GM12878 (cell line): ENCODE data around the gene PCSK5. TPM values are rescaled to one million over a fixed set of nuclear protein-coding genes. Genes with fewer than 3 reads are reported as not detected.

Experiments
- ATAC-seq: fragments of 200-7000 bp; cut with Tn5 transposase; 3 replicates; pipeline ENCODE4 v1.9.1; 2020; ENCODE audit warnings: mild to moderate bottlenecking, moderate library complexity
- BruUV-seq: library from RNA; stranded (reverse); fragments of 400-500 nt; replicated peaks from 2 replicates; lab custom pipeline; 2021; lab: Mats Ljungman, UMichigan
- CTCF ChIA-PET: fragments of 300-600 bp; sonication (Branson Sonifier 250); formaldehyde crosslinking; extraction: SDS; loops from one replicate; lab custom pipeline; 2021; ENCODE audit warnings: inconsistent platforms; lab: Yijun Ruan, JAX
- POLR2A ChIA-PET: fragments of 350-600 bp; formaldehyde crosslinking; extraction: SDS; loops from one replicate; lab custom pipeline; 2021; ENCODE audit warnings: inconsistent platforms; lab: Charles Lee
- RAD21 ChIA-PET: fragments of 300-600 bp; sonication (Branson Sonifier 250); formaldehyde crosslinking; loops from one replicate; lab custom pipeline; 2023; ENCODE audit warnings: antibody characterized with exemption; ENCODE audit not compliant: unreplicated experiment; lab: Charles Lee
- SMC1A ChIA-PET: fragments of 300-600 bp; sonication (Branson Sonifier 250); formaldehyde crosslinking; loops from one replicate; lab custom pipeline; 2023; ENCODE audit not compliant: unreplicated experiment, uncharacterized antibody; lab: Charles Lee
- DNase-seq: peaks from one replicate; pipeline ENCODE4 v3.0.0-alpha.2; 2011; ENCODE audit warnings: low read depth, low spot score
- FAIRE-seq: peaks from 3 replicates; lab custom pipeline; 2011; peaks lifted over from hg19 to GRCh38; lab: Jason Lieb, UNC
- H2AFZ ChIP-seq: 2 replicates; pipeline ENCODE4 v1.6.0; 2011; ENCODE audit warnings: low read depth, low read length, control low read depth; ENCODE audit not compliant: control insufficient read depth
- H3K27ac ChIP-seq: 2 replicates; pipeline ENCODE4 v1.5.1; 2011; ENCODE audit warnings: control low read depth; ENCODE audit not compliant: control insufficient read depth, insufficient read depth
- H3K27me3 ChIP-seq, 2 experiments: replicated peaks in 1 of 2; 2 replicates each; pipeline versions ENCODE4 v1.6.0 to v1.6.1; 2011; ENCODE audit warnings: low read length in 1 of 2; ENCODE audit not compliant: control insufficient read depth in 2 of 2, insufficient read depth in 2 of 2
- H3K36me3 ChIP-seq, 2 experiments: 2 replicates each; pipeline ENCODE4 v1.5.1; 2011; ENCODE audit warnings: low read length in 1 of 2; ENCODE audit not compliant: control insufficient read depth in 2 of 2, insufficient read depth in 2 of 2
- H3K4me1 ChIP-seq: 2 replicates; pipeline ENCODE4 v1.6.1; 2011; ENCODE audit warnings: mild to moderate bottlenecking, low read length, moderate library complexity, mixed read lengths; ENCODE audit not compliant: control insufficient read depth, insufficient read depth
- H3K4me2 ChIP-seq: 2 replicates; pipeline ENCODE4 v1.6.0; 2011; ENCODE audit warnings: control low read depth; ENCODE audit not compliant: control insufficient read depth, insufficient read depth
- H3K4me3 ChIP-seq: fragments of 200-600 bp; sonication (generic); 2 replicates; pipeline ENCODE4 v1.5.1; 2016
- H3K79me2 ChIP-seq: 2 replicates; pipeline ENCODE4 v1.6.0; 2011; ENCODE audit warnings: low read length; ENCODE audit not compliant: control insufficient read depth, insufficient read depth
- H3K9ac ChIP-seq: 2 replicates; pipeline ENCODE4 v1.8.0; 2011; ENCODE audit warnings: low read length, control low read depth, mixed read lengths; ENCODE audit not compliant: control insufficient read depth, insufficient read depth
- H3K9me3 ChIP-seq: replicated peaks from 3 replicates; pipeline ENCODE4 v1.5.1; 2011; ENCODE audit warnings: mild to moderate bottlenecking, low read length; ENCODE audit not compliant: control insufficient read depth, insufficient read depth
- H4K20me1 ChIP-seq: 2 replicates; pipeline ENCODE4 v1.6.0; 2011; ENCODE audit not compliant: control insufficient read depth, insufficient read depth
- CHD2 ChIP-seq: IDR thresholded peaks from 2 replicates; pipeline ENCODE4 v1.6.1; 2011; ENCODE audit warnings: low read depth, low read length, improper control_type of control experiment, borderline replicate concordance
- E2F4 ChIP-seq: IDR thresholded peaks from 2 replicates; pipeline ENCODE4 v1.6.1; 2012; ENCODE audit warnings: low read depth, low read length, improper control_type of control experiment
- EZH2 ChIP-seq: IDR thresholded peaks from 2 replicates; pipeline ENCODE4 v1.6.1; 2012; ENCODE audit warnings: low read depth, mild to moderate bottlenecking, control low read depth, inconsistent platforms, low read length, borderline replicate concordance; ENCODE audit not compliant: control insufficient read depth
- FOXM1 ChIP-seq: IDR thresholded peaks from 2 replicates; pipeline ENCODE4 v1.6.1; 2012; ENCODE audit warnings: low read depth, mild to moderate bottlenecking, inconsistent platforms, low read length, moderate library complexity
- NBN ChIP-seq: fragments of 450-650 bp; IDR thresholded peaks from 2 replicates; pipeline ENCODE4 v1.6.1; 2016
- SMC3 ChIP-seq: IDR thresholded peaks from 2 replicates; pipeline ENCODE4 v1.6.1; 2011; ENCODE audit warnings: low read length, improper control_type of control experiment, borderline replicate concordance
- SREBF1 ChIP-seq: IDR thresholded peaks from 2 replicates; pipeline ENCODE4 v1.6.1; 2012; ENCODE audit warnings: mild to moderate bottlenecking, low read length
- TCF7 ChIP-seq: IDR thresholded peaks from 2 replicates; pipeline ENCODE4 v1.6.1; 2014; ENCODE audit warnings: antibody characterized with exemption, borderline replicate concordance
- YBX1 ChIP-seq: fragments of 450-650 bp; IDR thresholded peaks from 2 replicates; pipeline ENCODE4 v1.6.1; 2016; ENCODE audit warnings: antibody characterized with exemption
- ZBTB40 ChIP-seq: fragments of 450-650 bp; IDR thresholded peaks from 2 replicates; pipeline ENCODE4 v1.6.1; 2016; ENCODE audit warnings: mild to moderate bottlenecking, moderate library complexity, borderline replicate concordance
- ZNF217 ChIP-seq: fragments of 450-650 bp; IDR thresholded peaks from 2 replicates; pipeline ENCODE4 v1.6.1; 2017; ENCODE audit warnings: antibody characterized with exemption, mild to moderate bottlenecking
- ZSCAN29 ChIP-seq: fragments of 450-650 bp; IDR thresholded peaks from 2 replicates; pipeline ENCODE4 v1.6.1; 2017; ENCODE audit warnings: mild to moderate bottlenecking, moderate library complexity
- WGBS: methylation state at CpG from one replicate; pipeline ENCODE4 v1.1.6; 2016; ENCODE audit warnings: low lambda C conversion rate; ENCODE audit not compliant: insufficient replicate concordance, insufficient coverage; ENCODE audit errors: missing lambda C conversion rate; 5-methylcytosine and 5-hydroxymethylcytosine counted together
- in situ Hi-C: fragments of 300-500 bp; cut with MboI; formaldehyde crosslinking; loops from 9 replicates; pipeline ENCODE4 v1.14.3; 2018; ENCODE audit warnings: mixed read lengths
- intact Hi-C: fragments of 100-400 bp; cut with micrococcal nuclease; formaldehyde crosslinking; loops from one replicate; pipeline ENCODE4 v1.14.2; 2022; ENCODE audit not compliant: unreplicated experiment
- polyA plus RNA-seq, 11 experiments: library from polyadenylated mRNA; depleted of rRNA in 4 of 11; unstranded in 6 of 11; stranded (reverse) in 5 of 11; fragments of >200 nt; fragmentation: Nextera tagmentation in 4 of 11; fragmentation: Illumina TruSeq in 1 of 11; extraction: Ambion mirVana in 4 of 11; extraction: Trizol in 1 of 11; gene quantifications; 1 replicate in 1 of 11; 2 replicates in 10 of 11; pipeline versions ENCODE4 v1.2.1 to v1.2.3, GENCODE V29; 2011 to 2016; ENCODE audit warnings: inconsistent platforms in 2 of 11, missing spikeins in 2 of 11, low read depth in 1 of 11
- total RNA-seq, 4 experiments: library from RNA; depleted of rRNA in 3 of 4; stranded (reverse); fragments of >200 nt in 3 of 4; fragmentation: Illumina TruSeq in 1 of 4; extraction: Trizol in 1 of 4; gene quantifications; 2 replicates each; pipeline versions ENCODE4 v1.2.1 to v1.2.3, GENCODE V29; 2013 to 2021

The PCSK5 gene
- total and polyA plus RNA-seq, 10 of the 15 experiments (the other 5 are each of a cell fraction or from before 2014, with no cell fraction given) = 0.01 to 0.13 (median 0.04) TPM; not detected in 3

- TF ChIP-seq ZBTB40 (no peak), TCF7 (no peak), CHD2 (no peak), NBN (no peak), SMC3 (no peak), ZSCAN29 (no peak)
These were observed 460.5 kb downstream of the PCSK5 start (continued) for GRCh38 chr9:76351006-76351405.

- ATAC-seq = no peak
- in situ Hi-C loops (no loop called here), intact Hi-C loops (no loop called here)
- BruUV-seq = no TSS peak
- ChIA-PET CTCF (no interaction called here), RAD21 (no interaction called here), POLR2A (no interaction called here), SMC1A (interaction anchor here (0.9 kb wide), 1 partner anchor 11 kb away, joined by 3 read pairs; no protein-coding TSS in a partner anchor)
- no peak for FAIRE-seq
- Histone ChIP-seq H3K79me2 (no peaks in the 10 kb centered on the region), H2AFZ (no peak overlapping the region), H3K4me2 (no peak overlapping the region), H3K9me3 (no peaks in the 10 kb centered on the region), H4K20me1 (no peaks in the 10 kb centered on the region), H3K4me1 (no peaks in the 10 kb centered on the region), H3K27ac (no peak overlapping the region), H3K36me3 (no peaks in the 10 kb centered on the region), H3K27me3 (peaks cover 1 to 4% of the 10 kb centered on the region in 2 experiments; a peak in 2 of 4 replicates), H3K9ac (no peak overlapping the region), H3K4me3 (no peak overlapping the region)
- DNase-seq = no peak
- WGBS = 24% methylated on average over 4 of the region's 4 CpGs
- TF ChIP-seq YBX1 (no peak), SREBF1 (no peak), E2F4 (no peak), ZNF217 (no peak), FOXM1 (no peak), EZH2 (no peak)
These were observed 461.6 kb downstream of the PCSK5 start for GRCh38 chr9:76352026-76352620.
